A673 (cell line): ENCODE data around the gene SNTG2.

Experiments
- CTCF ChIP-seq: fragments of 300-800, 200-600 bp; sonication (generic); conservative IDR thresholded peaks from 2 replicates; pipeline ENCODE4 v1.5.1; 2017; ENCODE audit warnings: low read depth, mild to moderate bottlenecking, antibody characterized with exemption, low read length, moderate library complexity, mixed read lengths
- EZH2 ChIP-seq: fragments of 200-600 bp; sonication (generic); IDR thresholded peaks from 2 replicates; pipeline ENCODE4 v1.6.1; 2017; ENCODE audit warnings: borderline replicate concordance, low read depth, mild to moderate bottlenecking, mixed read lengths, antibody characterized with exemption, low read length; ENCODE audit not compliant: poor library complexity, severe bottlenecking

- TF ChIP-seq CTCF (no peak), EZH2 (no peak)
Measured at GRCh38 chr2:1156059-1156458, 205.4 kb downstream of the SNTG2 start.
